Renal pelvis (tissue), 4 donors: ENCODE results near the gene CDC14C. TPM values are rescaled to one million over a fixed set of nuclear protein-coding genes. Genes with fewer than 3 reads are reported as not detected.

Experiments
- DNase-seq: peaks from one replicate; pipeline ENCODE4 v3.0.0-alpha.2; 2013
- polyA plus RNA-seq, 3 donors: library from polyadenylated mRNA; unstranded; fragments of 120-200 nt; gene quantifications; one replicate each; pipeline ENCODE4 v1.2.1, GENCODE V29; 2013; ENCODE audit not compliant: insufficient read length in 3 of 3

CDC14C gene
- polyA plus RNA-seq, 3 donors, result 0.04 TPM; not detected in 2

GRCh38 chr7:48971173-48971572, 46.8 kb downstream of the CDC14C start:
- DNase-seq, result no peak

GRCh38 chr7:48976253-48976652, 51.9 kb downstream of the CDC14C start:
- DNase-seq, result no peak

- no peak for DNase-seq
Observed at GRCh38 chr7:48976850-48977249, 52.5 kb downstream of the CDC14C start.
